GM19099 (cell line): ENCODE results near the gene BTD.
A peak's percentile ranks its signal among the peaks of the same experiment; 100 is the strongest.

Experiments used
- POLR2A ChIP-seq: IDR thresholded peaks from 3 replicates; pipeline ENCODE4 v1.6.1; 2011; ENCODE audit warnings: low read depth; ENCODE audit not compliant: insufficient read length; ENCODE audit errors: extremely low read depth

The BTD gene, protein sequence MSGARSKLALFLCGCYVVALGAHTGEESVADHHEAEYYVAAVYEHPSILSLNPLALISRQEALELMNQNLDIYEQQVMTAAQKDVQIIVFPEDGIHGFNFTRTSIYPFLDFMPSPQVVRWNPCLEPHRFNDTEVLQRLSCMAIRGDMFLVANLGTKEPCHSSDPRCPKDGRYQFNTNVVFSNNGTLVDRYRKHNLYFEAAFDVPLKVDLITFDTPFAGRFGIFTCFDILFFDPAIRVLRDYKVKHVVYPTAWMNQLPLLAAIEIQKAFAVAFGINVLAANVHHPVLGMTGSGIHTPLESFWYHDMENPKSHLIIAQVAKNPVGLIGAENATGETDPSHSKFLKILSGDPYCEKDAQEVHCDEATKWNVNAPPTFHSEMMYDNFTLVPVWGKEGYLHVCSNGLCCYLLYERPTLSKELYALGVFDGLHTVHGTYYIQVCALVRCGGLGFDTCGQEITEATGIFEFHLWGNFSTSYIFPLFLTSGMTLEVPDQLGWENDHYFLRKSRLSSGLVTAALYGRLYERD

DNA sequence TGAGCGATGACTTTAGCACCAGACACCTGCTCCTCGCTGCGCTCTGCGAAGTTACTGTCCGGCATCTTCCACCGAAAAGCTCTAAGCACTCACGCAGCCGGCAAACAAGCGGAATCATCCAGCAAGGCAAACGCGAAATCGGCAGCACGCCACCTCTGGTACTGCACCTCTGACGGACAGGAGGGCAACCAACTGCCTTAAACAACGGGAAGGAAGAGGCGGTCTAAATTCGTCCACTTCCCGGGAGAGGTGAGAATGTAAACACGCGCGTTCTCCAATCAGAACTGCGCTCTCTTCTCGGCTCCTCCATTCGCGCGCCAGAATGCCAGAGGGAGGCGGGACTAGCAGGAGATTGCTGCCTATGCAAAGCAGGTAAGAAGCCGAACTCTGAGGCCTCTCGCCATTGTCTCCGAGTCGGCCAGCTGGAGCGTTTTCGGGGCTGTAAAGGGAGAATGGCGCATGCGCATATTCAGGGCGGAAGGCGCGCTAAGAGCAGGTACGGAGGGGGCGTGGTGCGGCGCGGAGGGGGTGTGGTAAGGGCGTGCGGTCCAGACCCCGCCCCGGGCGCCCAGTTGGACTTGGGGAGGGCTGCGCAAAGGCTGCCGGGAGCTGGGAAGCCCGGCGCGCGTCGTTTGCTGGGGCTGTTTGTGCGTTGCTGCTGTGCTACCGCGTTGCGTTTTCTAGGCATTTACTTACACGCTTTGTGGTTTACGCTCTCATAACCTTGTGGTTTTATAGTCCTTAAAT lies at the start of gene BTD, which contains the start of gene HACL1:
TSS of gene BTD (plus strand) at position 347 of the 747 bp plus-strand sequence. CDS start 33,695 bp downstream, outside the sequence.
TSS of gene HACL1 (minus strand) at position 171 of the 747 bp plus-strand sequence. CDS start at position 65, 106 bp downstream.
- peak; percentile 98 for TF ChIP-seq POLR2A

DNA sequence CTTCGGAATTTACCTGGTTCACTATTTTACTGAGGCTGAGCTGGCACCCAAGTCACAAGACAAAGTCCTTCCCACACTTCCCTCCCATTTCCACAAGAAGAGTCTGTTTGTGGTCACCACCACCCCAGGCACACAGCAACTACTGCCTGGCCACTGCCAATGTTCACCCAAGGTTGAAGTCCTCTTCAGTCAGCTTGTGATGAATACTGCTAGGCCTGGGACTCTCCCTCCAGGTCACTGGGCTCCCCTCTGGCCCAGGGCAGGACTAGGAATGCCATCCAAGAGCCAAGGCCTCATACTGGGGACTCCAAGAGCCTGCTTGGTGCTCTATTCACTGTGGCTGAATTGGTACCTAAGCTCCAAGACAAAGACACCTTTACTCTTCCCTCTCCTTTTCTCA lies 49.6 kb upstream of the BTD start:
- TF ChIP-seq POLR2A = no peak

DNA sequence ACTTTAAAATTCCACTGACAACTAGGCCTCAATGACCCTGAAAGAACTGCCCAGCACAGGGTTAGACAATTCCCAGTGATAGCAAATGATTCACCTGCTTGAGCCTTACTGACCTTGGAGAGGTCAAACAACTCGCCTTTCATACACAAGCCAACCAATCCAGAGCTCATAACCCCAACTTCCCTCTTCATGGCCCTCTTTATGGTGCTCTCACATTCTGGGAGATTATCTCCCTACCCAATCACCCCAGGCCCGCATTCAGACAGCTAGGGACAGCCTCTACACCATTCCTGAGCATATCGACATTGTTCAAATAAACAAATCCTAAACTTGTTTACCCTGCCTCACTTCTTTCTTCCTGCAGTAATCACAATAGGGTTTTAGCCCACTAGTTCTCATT lies 47.8 kb upstream of the BTD start:
- no peak for TF ChIP-seq POLR2A

DNA sequence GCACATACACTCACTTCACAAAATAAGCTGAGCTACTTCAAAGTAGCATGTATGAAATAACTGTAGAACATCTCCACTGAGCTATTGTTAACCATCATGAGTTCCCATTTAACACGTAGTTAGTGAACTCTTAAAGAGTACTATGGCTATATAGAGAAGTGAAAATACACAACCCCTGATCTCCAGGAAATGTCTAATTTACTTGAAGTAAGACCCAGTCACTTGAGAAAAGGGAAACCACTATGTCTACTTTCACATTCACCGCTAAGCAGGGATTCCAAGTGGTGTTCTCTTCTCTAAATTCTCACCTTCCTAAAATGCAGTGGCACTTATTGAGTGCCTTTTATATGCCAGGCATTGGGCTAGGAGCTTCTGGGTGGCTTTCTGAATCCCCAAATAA lies 45.0 kb upstream of the BTD start:
- no peak for TF ChIP-seq POLR2A

DNA sequence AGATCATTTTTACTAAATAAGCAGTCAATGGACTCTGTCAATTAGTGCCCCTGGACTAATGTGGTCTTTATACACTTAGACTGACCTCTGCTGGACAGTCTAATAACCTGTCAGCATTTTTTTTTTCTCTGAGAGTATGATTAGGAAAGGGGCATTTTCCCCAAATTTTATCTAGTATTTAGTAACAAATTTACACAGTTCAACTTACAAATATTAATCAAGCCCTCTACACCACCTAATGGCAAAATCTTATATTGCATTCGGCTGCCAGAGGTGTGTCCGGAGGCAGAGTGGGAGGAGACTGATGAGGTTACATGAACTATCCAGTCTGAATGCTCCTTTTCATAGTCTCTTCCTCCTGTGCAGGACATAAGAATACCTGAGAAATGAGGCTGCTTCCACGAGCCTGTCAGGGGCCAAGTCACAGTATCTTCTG lies 44.0 kb upstream of the BTD start:
- no peak for TF ChIP-seq POLR2A

DNA sequence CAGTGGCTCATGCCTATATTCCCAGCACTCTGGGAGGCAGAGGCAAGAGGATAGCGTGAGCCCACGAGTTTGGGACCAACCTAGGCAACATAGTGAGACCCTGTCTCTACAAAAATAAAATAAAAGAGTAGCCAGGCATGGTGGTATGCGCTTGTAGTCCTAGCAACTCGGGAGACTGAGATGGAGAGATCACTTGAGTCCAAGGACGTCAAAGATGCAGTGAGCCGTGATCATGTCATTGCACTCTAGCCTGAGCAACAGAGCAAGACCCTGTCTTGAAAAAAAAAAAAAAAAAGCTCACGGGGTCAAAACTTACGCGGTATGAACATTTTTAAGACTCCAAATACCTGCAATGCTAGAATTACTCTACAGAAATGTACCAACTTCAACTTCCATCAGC lies 43.0 kb upstream of the BTD start:
- TF ChIP-seq POLR2A = no peak

DNA sequence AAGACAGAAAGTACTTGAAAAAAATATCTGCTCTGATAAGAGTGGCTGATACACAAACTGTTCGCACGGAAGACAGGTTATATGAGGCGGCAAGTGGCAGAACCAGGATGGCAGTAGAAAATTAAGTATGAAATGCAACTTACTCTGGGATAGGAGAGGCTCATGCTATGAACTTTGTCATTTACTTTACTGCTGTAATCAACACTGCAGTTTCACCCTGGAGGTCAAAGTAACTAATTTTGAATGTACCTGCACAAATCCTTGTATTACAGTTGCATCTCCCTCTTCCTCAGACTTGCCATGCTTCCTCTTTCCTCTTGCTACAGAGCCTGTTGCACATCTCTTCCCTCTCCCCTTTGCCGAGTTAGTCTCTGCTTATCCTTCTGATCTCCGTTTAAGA lies 39.0 kb upstream of the BTD start:
- TF ChIP-seq POLR2A = no peak

DNA sequence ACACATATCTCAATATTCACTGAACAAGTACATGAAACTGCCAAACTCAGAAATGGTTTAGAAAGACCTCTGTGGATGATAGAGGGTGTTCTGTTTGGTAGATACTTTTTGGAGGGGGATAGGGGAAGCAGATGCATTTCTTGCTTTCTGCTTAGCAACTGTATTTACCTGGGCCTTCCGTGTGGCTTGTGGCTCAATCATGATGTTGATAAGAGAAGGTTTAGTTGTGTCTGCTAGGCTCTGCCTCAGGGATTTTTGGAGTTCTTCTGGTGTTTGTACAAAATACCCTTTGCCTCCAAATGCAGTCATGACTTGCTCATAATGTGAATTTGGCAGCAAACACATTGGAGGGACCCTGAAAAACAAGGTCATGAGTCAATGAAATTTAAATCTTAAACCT lies 38.4 kb upstream of the BTD start:
- TF ChIP-seq POLR2A = no peak

DNA sequence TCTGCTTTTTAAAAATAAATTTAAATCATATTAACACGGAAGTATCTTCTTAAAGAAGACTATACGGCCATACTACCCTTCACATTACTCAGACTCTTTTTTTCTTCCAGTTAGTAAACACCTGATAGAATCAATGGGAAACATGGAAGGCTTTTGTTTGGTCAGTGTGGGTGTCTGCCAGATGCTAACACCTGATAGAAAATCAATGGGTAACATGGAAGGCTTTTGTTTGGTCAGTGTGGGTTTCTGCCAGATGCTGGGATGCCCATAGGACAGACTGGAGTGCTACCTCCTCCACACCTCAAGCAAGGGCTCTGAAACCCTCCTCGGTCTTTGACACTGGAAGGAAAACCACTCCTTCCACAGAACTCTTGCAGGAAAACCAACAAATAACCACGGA lies 29.4 kb upstream of the BTD start:
- no peak for TF ChIP-seq POLR2A

DNA sequence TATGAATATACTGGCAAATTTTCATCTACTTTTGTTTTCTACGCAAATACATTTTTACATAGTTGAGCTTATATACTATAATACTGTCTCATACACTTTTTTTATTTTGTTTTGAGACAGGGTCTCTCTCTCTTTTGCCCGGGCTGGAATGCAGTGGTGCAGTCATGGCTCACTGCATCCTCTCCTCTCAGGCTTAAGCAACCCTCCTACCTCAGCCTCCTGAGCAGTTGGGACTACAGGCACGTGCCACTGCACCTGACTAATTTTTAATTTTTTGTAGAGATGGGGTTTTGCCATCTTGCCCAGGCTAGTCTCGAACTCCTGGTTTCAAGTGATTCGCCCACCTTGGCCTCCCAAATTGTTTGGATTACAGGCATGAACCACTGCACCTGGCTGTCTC lies 26.1 kb upstream of the BTD start:
- TF ChIP-seq POLR2A = no peak

DNA sequence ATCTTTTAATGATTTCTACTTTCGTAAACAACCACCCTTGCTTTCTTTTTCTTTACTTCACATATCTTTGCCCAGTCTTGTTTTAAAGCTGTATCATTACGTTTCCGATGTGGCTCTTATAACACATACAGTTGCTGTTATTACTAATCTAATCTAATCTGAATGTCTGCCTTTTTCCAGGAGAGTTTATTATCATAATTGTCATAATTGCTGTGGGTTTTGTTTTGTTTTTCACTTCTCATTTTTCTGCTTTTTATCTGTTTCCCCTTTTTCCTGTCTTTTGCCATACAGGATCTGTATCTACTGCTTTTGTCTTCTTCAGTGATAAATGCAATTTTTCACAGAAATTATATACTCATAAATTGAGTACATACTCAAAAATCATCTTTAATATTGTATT lies 25.1 kb upstream of the BTD start:
- TF ChIP-seq POLR2A = no peak

DNA sequence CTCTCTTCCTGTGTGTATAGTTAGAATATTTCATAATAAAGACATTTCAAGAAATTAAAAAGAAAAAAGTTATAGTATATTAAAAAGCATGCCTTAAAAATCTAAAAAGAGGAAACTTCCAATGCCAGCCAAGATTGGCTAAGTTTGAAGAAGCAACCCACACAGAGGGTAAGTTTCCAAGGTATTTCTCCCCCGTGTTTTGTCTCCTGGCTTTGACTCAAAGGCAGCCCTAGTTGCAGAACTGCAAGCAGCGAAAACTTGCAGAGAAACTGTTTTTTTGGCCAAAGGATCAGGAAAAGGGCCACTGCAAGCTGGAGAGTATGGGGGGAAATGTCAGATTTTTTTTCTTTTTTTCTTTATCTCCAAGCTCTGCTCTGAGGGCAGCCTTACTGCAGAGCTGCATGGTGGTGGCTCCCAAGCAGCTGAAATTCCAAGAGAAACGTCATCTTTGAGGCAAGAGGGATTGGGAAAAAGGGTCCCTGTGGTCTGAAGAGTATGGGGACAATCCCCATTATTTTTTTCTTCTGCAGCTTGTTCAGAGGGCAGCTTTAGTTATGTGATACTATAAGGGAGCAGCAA lies 23.2 kb upstream of the BTD start:
- TF ChIP-seq POLR2A = no peak

DNA sequence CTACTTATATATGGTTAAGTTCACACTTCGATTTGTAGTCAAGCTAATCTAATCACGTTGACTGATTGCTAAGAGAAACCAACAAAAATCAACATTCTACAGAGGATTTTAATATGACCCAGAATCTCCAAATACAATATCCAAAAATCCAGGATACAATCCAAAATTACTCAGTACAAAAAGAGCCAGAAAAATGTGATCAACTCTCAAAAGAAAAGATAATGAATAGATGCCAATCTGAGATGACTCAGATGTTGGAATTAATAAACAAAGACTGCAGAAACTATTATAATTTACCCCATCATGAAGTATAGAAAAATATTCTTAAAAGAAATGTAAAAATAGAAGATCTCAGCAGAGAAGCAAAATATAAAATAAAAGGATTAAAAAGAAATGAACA lies 22.5 kb upstream of the BTD start:
- TF ChIP-seq POLR2A = no peak

DNA sequence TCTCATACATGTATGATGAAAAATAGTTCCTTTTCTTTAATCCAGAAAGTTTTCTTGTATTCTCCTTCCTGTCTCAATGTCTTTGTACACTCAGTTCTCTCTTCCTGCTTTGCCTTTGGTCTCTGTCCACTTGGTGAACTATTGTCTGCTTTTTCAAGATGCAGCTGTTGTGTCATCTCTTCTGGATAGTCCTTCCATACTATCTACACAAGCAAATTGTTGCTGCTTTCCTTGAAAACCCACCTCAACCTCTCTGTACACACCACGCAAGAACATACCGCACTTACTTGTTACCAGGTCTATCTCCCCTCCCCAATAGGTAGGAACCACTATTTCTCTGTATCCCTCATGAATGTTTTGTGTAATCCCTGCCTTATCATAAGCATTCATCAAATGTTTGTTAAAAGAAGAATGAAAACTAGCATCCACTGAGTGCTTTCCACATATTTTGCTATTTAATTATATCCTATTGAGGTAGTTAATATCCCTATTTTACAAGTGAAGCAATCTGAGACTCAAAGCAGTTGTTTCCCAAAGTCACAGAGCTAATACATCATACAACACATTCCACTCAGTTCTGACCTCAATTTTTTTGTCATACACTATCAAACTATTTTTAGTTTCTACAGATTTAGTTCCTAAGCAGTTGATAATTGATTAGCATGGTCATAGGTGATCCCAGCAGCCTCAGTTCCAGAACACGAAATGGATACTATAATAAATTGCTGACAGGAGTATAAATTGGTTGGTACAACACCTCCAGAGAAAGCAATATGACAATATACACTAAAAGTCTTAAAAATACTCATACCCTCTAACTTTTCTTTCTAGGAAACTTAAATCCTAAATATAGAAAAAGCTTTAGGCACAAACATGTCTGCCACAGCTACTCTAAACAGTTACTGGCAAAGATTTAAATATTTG lies 19.8 kb upstream of the BTD start:
- TF ChIP-seq POLR2A = no peak

DNA sequence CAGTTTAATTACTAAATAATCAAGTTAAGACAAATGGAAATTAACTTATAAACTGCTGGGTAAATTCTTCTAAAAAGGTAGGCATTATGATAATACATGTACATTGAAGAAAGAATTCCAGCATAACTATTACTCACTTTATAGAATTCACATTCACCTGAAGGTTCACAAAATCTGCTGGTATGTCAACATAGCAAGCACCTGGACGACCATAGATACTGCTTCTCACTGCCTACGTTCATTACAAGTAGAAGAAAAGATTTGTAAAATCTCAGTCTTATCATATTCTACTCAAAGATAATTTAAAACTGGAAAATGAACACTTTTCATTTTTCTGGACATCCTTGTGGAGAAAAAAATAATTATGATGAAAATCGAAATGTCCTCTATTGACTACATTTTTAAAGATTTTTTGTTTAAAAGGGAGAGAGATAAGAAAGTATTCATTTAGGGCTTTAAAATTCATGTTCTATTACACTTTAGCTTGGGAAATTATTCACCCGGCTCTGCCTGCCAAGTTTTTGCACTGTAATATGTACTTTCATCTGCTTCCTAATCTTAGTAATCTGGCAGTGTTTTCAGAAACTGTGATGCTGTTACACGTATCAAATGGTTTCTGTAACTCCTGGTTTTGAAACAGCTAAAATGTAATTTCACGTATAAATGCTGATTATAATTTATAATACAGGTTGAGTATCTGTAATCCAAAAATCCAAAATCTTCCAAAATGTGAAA lies 16.3 kb upstream of the BTD start:
- no peak for TF ChIP-seq POLR2A

DNA sequence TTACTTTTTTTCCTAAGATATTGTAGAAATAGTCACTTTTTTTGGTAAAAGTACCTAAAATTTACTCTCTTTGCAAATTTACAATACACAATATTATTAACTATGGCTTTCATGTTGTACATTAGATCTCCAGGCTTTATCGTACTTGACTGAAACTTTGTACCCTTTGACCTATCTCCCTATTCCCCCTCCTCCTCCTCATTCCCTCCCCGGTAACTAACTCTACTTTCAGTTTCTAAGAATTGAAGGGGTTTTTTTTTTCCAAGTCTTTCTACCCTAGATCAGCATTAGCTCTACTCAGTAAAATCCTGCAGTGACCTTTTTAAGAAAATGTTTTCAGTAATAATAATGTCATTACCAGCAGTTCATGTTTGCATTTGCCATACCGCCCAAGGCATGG lies 10.3 kb upstream of the BTD start:
- no peak for TF ChIP-seq POLR2A
